Transverse colon (tissue), 3 donors: Measurements from ENCODE around the gene RBFOX2.

Experiments
- EP300 ChIP-seq: sonication (generic); formaldehyde crosslinking; IDR thresholded peaks from one replicate; pipeline ENCODE4 v1.6.1; 2017; ENCODE audit warnings: antibody characterized with exemption, low read depth
- POLR2A ChIP-seq: fragments of 450-650 bp; IDR thresholded peaks from one replicate; pipeline ENCODE4 v1.6.1; 2016; ENCODE audit warnings: antibody characterized with exemption, mild to moderate bottlenecking, moderate library complexity
- TF ChIP-seq, protein P1 (sequence below), 5 experiments: fragments of 200-600 bp in 3 of 5; fragments of 450-650 bp in 2 of 5; sonication (generic) in 3 of 5; IDR thresholded peaks; 1 replicate in 2 of 5; 2 replicates in 3 of 5; pipeline ENCODE4 v1.5.1; 2016 to 2017; ENCODE audit warnings: antibody characterized with exemption in 5 of 5, inconsistent platforms in 3 of 5, mild to moderate bottlenecking in 2 of 5, moderate library complexity in 1 of 5

DNA sequence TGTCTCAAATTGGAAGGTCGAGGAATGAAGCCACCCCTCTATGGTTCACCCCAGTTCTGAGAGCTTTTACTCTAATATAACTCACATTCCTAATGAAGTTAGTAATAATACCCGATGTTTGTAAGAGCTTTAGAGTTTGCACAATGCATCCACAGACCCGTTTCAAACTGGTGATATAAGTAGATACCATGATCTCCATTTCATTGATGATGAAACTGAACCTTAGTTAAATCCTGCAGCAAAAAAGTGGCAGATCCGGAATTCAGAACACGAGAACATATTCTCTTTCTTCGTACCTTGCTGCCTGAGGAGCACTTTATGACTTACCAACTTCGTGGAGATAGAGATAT is 757 bp upstream of the RBFOX2 start:
- TF ChIP-seq, protein P1, sequence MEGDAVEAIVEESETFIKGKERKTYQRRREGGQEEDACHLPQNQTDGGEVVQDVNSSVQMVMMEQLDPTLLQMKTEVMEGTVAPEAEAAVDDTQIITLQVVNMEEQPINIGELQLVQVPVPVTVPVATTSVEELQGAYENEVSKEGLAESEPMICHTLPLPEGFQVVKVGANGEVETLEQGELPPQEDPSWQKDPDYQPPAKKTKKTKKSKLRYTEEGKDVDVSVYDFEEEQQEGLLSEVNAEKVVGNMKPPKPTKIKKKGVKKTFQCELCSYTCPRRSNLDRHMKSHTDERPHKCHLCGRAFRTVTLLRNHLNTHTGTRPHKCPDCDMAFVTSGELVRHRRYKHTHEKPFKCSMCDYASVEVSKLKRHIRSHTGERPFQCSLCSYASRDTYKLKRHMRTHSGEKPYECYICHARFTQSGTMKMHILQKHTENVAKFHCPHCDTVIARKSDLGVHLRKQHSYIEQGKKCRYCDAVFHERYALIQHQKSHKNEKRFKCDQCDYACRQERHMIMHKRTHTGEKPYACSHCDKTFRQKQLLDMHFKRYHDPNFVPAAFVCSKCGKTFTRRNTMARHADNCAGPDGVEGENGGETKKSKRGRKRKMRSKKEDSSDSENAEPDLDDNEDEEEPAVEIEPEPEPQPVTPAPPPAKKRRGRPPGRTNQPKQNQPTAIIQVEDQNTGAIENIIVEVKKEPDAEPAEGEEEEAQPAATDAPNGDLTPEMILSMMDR (IDR thresholded peaks at IDR 0.05) = no peak
- TF ChIP-seq EP300 = no peak
- no peak for TF ChIP-seq POLR2A
